Chondrocyte (in vitro differentiated cells): ENCODE results near the gene MRC1. TPM values are rescaled to one million over a fixed set of nuclear protein-coding genes. Genes with fewer than 3 reads are reported as not detected.
A peak's percentile ranks its signal among the peaks of the same experiment; 100 is the strongest.

Source experiments
- DNase-seq: peaks from one replicate; pipeline ENCODE4 v3.0.0; 2021; ENCODE audit warnings: mixed read lengths, low spot score
- H3K27ac Mint-ChIP-seq: one replicate; pipeline ENCODE4 v1.8.0; 2021; ENCODE audit warnings: mild to moderate bottlenecking, moderate library complexity, mixed read lengths; ENCODE audit not compliant: unreplicated experiment
- H3K27me3 Mint-ChIP-seq: 2 replicates; pipeline ENCODE4 v1.8.0; 2021; ENCODE audit warnings: low read depth, mixed read lengths
- H3K36me3 Mint-ChIP-seq: 2 replicates; pipeline ENCODE4 v1.8.0; 2021; ENCODE audit warnings: low read depth, mixed read lengths
- H3K4me1 Mint-ChIP-seq: 2 replicates; pipeline ENCODE4 v1.8.0; 2021; ENCODE audit warnings: low read depth, mild to moderate bottlenecking, mixed read lengths
- H3K4me3 Mint-ChIP-seq: one replicate; pipeline ENCODE4 v1.8.0; 2021; ENCODE audit warnings: mild to moderate bottlenecking, moderate library complexity, mixed read lengths; ENCODE audit not compliant: unreplicated experiment
- H3K9me3 Mint-ChIP-seq: 2 replicates; pipeline ENCODE4 v1.8.0; 2021; ENCODE audit warnings: low read depth, mixed read lengths
- total RNA-seq: library from RNA; stranded (reverse); gene quantifications from 3 replicates; pipeline ENCODE4 v1.2.1, GENCODE V29; 2021
- TF ChIP-seq, protein P1 (sequence below): fragments of 200-600 bp; sonication (generic); IDR thresholded peaks from 2 replicates; pipeline ENCODE4 v1.5.0; 2021; ENCODE audit warnings: antibody characterized with exemption, mild to moderate bottlenecking, moderate library complexity

MRC1 gene
- total RNA-seq, 1 donor from 2014 or later = not detected

DNA sequence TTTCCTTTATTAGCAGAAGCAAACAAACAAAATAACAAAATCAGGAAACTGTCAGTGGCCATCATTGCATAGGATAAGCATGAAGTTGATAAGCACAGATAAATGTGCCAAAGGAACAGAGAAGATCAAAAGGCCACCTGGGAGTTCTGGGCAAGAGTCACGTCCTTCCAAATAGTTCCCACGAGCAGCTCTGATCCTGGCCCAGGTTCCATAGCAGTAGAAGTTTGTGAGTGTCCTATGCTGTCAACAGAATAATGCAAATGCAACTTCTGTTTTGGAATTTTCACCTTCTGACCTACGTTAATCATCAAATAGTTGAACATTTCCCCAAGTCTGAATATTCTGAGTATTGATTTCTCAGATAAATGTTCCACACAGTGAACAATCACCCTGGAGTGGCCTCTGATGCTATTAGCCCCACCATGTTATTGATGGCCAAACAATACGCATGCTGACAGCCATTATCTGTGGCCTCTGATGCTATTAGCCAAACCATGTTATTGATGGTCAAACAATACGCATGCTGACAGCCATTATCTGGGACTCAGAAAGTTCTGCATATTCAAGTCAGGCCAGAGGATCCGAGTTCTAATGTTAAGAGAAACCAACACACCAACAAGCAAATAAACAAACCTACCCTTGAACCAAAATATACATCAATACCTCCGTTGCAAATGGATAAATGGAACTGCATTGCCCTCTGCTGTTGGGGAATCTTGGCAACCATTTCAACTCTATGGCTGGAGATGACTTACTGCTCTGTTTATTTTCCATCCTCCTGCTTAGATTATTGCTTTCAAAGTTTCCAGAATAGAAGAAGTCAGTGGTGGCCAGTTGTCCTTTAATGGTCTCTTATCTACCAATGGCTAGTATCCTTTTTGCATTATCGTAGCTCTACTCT is 63.3 kb downstream of the MRC1 start:
- H3K4me1 Mint-ChIP-seq = no peaks in the 10 kb centered on the region
- H3K9me3 Mint-ChIP-seq = no peaks in the 10 kb centered on the region
- no peak overlapping the region for H3K4me3 Mint-ChIP-seq
- H3K27me3 Mint-ChIP-seq = peaks cover 41% of the 10 kb centered on the region
- H3K27ac Mint-ChIP-seq = no peak overlapping the region
- DNase-seq = no peak
- TF ChIP-seq, protein P1, sequence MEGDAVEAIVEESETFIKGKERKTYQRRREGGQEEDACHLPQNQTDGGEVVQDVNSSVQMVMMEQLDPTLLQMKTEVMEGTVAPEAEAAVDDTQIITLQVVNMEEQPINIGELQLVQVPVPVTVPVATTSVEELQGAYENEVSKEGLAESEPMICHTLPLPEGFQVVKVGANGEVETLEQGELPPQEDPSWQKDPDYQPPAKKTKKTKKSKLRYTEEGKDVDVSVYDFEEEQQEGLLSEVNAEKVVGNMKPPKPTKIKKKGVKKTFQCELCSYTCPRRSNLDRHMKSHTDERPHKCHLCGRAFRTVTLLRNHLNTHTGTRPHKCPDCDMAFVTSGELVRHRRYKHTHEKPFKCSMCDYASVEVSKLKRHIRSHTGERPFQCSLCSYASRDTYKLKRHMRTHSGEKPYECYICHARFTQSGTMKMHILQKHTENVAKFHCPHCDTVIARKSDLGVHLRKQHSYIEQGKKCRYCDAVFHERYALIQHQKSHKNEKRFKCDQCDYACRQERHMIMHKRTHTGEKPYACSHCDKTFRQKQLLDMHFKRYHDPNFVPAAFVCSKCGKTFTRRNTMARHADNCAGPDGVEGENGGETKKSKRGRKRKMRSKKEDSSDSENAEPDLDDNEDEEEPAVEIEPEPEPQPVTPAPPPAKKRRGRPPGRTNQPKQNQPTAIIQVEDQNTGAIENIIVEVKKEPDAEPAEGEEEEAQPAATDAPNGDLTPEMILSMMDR = peak; percentile 59
- no peaks in the 10 kb centered on the region for H3K36me3 Mint-ChIP-seq

- DNase-seq = no peak
- Mint-ChIP-seq H3K9me3 (no peaks in the 10 kb centered on the region), H3K36me3 (no peaks in the 10 kb centered on the region), H3K27me3 (peaks cover 26% of the 10 kb centered on the region), H3K4me1 (no peaks in the 10 kb centered on the region), H3K27ac (no peak overlapping the region), H3K4me3 (no peak overlapping the region)
- TF ChIP-seq, protein P1 = no peak
Measured at GRCh38 chr10:17873946-17874345, 64.8 kb downstream of the MRC1 start.

GRCh38 chr10:17877121-17877520 is 68.0 kb downstream of the MRC1 start:
- DNase-seq = no peak
- TF ChIP-seq, protein P1 = no peak
- H3K9me3 Mint-ChIP-seq = no peaks in the 10 kb centered on the region
- peaks cover 15% of the 10 kb centered on the region for H3K27me3 Mint-ChIP-seq
- no peak overlapping the region for H3K4me3 Mint-ChIP-seq
- H3K27ac Mint-ChIP-seq = no peak overlapping the region
- H3K4me1 Mint-ChIP-seq = no peaks in the 10 kb centered on the region
- no peaks in the 10 kb centered on the region for H3K36me3 Mint-ChIP-seq

DNA sequence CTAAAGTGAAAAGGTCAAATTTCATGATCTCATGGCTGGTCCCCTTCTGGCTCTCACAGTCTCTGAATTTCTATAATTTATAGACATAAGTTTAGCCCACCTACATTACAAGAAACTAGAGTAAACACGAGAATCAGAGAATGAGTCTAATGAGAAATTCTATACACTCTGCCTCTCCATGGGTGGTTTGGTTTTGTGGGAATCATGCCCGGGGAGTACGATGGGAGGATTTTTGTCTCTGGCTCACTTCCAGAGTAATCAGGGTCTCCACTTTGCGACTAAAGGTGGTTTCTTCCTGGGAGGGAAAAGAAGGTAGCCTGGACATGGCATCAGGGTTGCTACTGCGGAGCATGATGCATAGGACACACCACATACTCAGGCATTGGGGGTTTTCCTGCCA is 69.7 kb downstream of the MRC1 start:
- no peaks in the 10 kb centered on the region for H3K36me3 Mint-ChIP-seq
- H3K4me1 Mint-ChIP-seq = no peaks in the 10 kb centered on the region
- no peak overlapping the region for H3K27ac Mint-ChIP-seq
- TF ChIP-seq, protein P1 = no peak
- H3K27me3 Mint-ChIP-seq = peaks cover 7% of the 10 kb centered on the region
- no peaks in the 10 kb centered on the region for H3K9me3 Mint-ChIP-seq
- DNase-seq = no peak
- H3K4me3 Mint-ChIP-seq = no peak overlapping the region

GRCh38 chr10:17880601-17881000 is 71.5 kb downstream of the MRC1 start:
- Mint-ChIP-seq H3K4me1 (no peaks in the 10 kb centered on the region), H3K4me3 (no peak overlapping the region), H3K27ac (no peak overlapping the region), H3K27me3 (peaks cover 7% of the 10 kb centered on the region), H3K36me3 (no peaks in the 10 kb centered on the region), H3K9me3 (no peaks in the 10 kb centered on the region)
- TF ChIP-seq, protein P1 = no peak
- DNase-seq = no peak
